Measurements from ENCODE around the gene SLC16A7.

DNA sequence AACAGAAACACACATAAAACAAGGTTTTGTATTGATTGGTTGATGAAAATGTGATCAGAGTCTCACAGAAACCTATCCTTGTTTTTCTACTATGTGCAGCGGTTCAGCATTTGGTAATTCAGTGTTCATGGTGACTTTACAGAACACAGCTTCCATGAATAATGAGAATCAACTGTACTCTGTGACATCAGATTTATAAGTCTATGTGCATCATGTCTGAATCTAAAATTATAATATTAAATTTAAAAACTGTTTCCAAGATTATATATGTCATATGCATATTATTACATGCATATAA, 104.3 kb downstream of the SLC16A7 start:
- TF ChIP-seq, protein P1, sequence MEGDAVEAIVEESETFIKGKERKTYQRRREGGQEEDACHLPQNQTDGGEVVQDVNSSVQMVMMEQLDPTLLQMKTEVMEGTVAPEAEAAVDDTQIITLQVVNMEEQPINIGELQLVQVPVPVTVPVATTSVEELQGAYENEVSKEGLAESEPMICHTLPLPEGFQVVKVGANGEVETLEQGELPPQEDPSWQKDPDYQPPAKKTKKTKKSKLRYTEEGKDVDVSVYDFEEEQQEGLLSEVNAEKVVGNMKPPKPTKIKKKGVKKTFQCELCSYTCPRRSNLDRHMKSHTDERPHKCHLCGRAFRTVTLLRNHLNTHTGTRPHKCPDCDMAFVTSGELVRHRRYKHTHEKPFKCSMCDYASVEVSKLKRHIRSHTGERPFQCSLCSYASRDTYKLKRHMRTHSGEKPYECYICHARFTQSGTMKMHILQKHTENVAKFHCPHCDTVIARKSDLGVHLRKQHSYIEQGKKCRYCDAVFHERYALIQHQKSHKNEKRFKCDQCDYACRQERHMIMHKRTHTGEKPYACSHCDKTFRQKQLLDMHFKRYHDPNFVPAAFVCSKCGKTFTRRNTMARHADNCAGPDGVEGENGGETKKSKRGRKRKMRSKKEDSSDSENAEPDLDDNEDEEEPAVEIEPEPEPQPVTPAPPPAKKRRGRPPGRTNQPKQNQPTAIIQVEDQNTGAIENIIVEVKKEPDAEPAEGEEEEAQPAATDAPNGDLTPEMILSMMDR (IDR thresholded peaks at IDR 0.05 in 8 of 11, conservative IDR thresholded peaks at IDR 0.05 in 3 of 11), result no peak
- no peak for TF ChIP-seq POLR2A (IDR thresholded peaks at IDR 0.05)
- no peak for TF ChIP-seq POLR2AphosphoS5 (IDR thresholded peaks at IDR 0.05)
